Measurements from ENCODE around the gene NXN. TPM values are rescaled to one million over a fixed set of nuclear protein-coding genes. Genes with fewer than 3 reads are reported as not detected.

Gene NXN
- total and polyA plus RNA-seq, 9 donors, result 5.5 to 34.8 (median 28.4) TPM

DNA sequence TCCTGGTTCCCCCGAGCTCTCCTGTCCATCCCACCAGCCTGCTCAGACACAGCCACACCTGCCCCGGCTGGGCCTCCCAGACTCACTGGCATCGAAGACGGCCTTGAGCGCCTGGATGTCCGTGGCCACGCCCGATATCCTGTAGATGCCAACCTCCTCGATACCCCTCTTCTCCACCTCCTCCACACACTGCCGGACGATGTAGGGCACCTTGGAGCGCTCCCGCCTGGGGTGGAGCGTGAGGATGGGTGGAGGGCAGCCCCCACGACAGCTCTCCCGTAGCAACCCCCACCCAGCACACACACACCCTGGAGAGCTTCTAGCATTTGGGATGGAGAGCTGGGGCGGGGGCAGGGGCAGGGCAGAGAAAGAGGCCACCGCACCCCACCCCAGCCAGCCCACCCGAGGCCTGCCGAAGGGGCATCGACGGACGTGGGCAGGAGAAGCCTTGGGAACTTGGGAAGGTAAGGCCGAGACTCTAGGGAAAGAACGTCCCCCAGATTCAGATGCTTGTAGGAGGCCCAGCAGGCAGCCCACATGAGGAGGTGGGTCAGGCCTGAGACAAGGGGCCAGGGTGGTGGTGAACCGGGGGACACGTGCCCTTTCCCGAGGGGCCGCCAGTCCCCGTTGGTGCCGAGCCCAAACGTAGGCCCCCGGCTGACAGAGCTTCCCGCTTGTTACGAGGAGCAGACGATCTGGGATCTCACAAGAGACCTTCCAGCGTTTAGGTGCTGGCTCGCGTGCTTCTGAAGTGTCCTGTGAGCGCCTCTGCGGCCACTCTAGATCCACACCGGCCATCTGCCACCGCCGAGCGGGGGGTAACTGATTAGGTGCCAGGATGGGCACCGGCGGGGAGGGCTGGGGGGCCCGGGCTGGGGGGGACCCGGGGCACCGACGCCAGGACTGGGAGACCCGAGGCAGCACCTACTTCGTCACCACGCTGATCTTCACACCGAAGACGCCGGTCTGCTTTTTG is 32.5 kb upstream of the NXN start:
- WGBS, 3 donors, result 84 to 89% (median 85%) methylated on average over 56 to 57 of the region's 57 CpGs
- peaks cover 2% of the 10 kb centered on the region for H3K4me1 ChIP-seq (ENCODE audit: insufficient read depth)
- intact Hi-C loops (cut with DNase I), result no loop called here
- no peak for DNase-seq
- TF ChIP-seq EP300 (IDR thresholded peaks at IDR 0.05), result no peak
- no peak for TF ChIP-seq POLR2A (IDR thresholded peaks at IDR 0.05)
- TF ChIP-seq, protein P1, sequence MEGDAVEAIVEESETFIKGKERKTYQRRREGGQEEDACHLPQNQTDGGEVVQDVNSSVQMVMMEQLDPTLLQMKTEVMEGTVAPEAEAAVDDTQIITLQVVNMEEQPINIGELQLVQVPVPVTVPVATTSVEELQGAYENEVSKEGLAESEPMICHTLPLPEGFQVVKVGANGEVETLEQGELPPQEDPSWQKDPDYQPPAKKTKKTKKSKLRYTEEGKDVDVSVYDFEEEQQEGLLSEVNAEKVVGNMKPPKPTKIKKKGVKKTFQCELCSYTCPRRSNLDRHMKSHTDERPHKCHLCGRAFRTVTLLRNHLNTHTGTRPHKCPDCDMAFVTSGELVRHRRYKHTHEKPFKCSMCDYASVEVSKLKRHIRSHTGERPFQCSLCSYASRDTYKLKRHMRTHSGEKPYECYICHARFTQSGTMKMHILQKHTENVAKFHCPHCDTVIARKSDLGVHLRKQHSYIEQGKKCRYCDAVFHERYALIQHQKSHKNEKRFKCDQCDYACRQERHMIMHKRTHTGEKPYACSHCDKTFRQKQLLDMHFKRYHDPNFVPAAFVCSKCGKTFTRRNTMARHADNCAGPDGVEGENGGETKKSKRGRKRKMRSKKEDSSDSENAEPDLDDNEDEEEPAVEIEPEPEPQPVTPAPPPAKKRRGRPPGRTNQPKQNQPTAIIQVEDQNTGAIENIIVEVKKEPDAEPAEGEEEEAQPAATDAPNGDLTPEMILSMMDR (IDR thresholded peaks at IDR 0.05), result no peak
- H3K9me3 ChIP-seq, result no peaks in the 10 kb centered on the region
- no peaks in the 10 kb centered on the region for H3K36me3 ChIP-seq
- no peaks in the 10 kb centered on the region for H3K27me3 ChIP-seq
- no peak overlapping the region for H3K4me3 ChIP-seq
- H3K27ac ChIP-seq, result no peak overlapping the region

DNA sequence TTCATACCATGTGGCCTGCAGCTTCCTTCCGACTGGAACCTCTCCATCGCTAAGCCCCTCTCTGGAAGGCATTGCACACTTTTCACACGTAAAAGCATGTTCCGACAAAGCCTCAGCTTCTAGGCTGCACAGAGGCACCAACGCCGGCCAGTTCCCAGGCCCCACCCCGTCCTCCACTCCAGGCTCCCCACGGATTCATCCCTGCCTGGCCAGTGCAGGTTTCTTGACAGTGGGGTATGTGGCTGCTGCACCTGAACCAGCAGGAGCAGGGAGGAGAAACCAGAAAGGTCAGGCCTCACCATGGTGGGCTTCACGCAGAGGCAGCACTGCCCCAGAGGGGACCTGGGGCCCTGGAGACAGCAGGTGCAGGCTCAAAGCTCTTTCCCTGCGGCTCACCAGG is 31.6 kb upstream of the NXN start:
- Histone ChIP-seq H3K4me3 (no peak overlapping the region), H3K27ac (no peak overlapping the region), H3K4me1 (ENCODE audit: insufficient read depth) (peaks cover 5% of the 10 kb centered on the region), H3K9me3 (no peaks in the 10 kb centered on the region), H3K36me3 (no peaks in the 10 kb centered on the region), H3K27me3 (no peaks in the 10 kb centered on the region)
- TF ChIP-seq POLR2A (IDR thresholded peaks at IDR 0.05) (no peak), EP300 (IDR thresholded peaks at IDR 0.05) (no peak)
- TF ChIP-seq, protein P1 (IDR thresholded peaks at IDR 0.05), result no peak
- intact Hi-C loops (cut with DNase I), result no loop called here
- 86 to 92% (median 91%) methylated on average over 10 of the region's 10 CpGs for WGBS, 3 donors
- no peak for DNase-seq

DNA sequence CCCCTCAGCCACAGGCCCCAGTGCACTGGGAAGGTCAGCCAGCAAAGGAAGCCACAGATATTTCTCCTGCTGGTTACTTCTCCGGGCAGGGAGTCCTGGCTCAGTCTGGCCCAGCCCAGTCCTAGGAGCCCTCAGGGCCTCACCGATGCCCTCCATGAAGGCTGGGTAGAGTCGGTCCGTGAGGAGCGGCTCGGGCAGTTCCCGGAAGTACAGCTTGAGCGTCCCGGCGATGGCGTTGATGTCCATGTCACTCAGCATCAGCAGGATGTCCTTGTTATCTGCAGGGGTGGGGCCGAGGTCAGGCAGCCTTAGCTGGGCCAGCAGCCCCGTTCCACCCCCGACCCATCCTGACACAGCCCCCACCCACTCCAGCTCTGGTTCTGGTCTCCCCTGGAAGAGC is 31.0 kb upstream of the NXN start:
- H3K36me3 ChIP-seq, result no peaks in the 10 kb centered on the region
- TF ChIP-seq EP300 (IDR thresholded peaks at IDR 0.05) (no peak), POLR2A (IDR thresholded peaks at IDR 0.05) (no peak)
- TF ChIP-seq, protein P1 (IDR thresholded peaks at IDR 0.05), result no peak
- DNase-seq, result peak in 1 of 5 donors; percentile 23
- H3K27ac ChIP-seq, result no peak overlapping the region
- no peaks in the 10 kb centered on the region for H3K27me3 ChIP-seq
- H3K9me3 ChIP-seq, result no peaks in the 10 kb centered on the region
- intact Hi-C loops (cut with DNase I), result no loop called here
- H3K4me1 ChIP-seq (ENCODE audit: insufficient read depth), result peaks cover 8% of the 10 kb centered on the region
- 82 to 86% (median 82%) methylated on average over 13 to 14 of the region's 14 CpGs for WGBS, 3 donors
- no peak overlapping the region for H3K4me3 ChIP-seq

DNA sequence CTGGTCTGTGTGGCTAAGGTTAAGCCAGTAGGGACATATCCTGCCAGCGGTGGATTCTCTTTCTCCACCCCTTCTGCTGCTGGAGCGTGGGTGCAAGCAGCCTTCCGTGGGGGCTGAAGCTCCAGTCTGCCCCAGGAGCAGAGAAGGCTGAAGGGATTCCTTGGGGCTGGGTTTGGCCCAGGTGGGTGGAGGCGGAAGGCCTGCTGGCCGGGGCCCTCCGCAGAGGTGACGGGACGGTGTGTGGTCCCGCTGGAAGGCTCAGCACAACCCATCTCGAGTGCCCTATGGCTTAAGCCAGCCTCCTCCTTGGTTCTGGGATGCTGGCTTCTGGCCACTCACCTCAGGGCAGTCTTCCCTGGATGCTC is 30.5 kb upstream of the NXN start:
- no peak overlapping the region for H3K27ac ChIP-seq
- no peak overlapping the region for H3K4me3 ChIP-seq
- DNase-seq, result peak in 1 of 5 donors; percentile 17
- H3K27me3 ChIP-seq, result no peaks in the 10 kb centered on the region
- no peaks in the 10 kb centered on the region for H3K9me3 ChIP-seq
- TF ChIP-seq POLR2A (IDR thresholded peaks at IDR 0.05), result no peak
- TF ChIP-seq EP300 (IDR thresholded peaks at IDR 0.05), result no peak
- TF ChIP-seq, protein P1 (IDR thresholded peaks at IDR 0.05), result no peak
- WGBS, 3 donors, result 84 to 85% (median 85%) methylated on average over 10 of the region's 10 CpGs
- intact Hi-C loops (cut with DNase I), result no loop called here
- H3K36me3 ChIP-seq, result no peaks in the 10 kb centered on the region
- peaks cover 11% of the 10 kb centered on the region for H3K4me1 ChIP-seq (ENCODE audit: insufficient read depth)

Measured in ovary (tissue), 9 donors.